ENCODE results near the gene PPP1R37.

GRCh38 chr19:45186509-45187334, 93.7 kb downstream of the PPP1R37 start:
- TF ChIP-seq CTCF (IDR thresholded peaks at IDR 0.05; ENCODE audit: low read depth, low read length, poor library complexity, severe bottlenecking) (no peak), EZH2phosphoT487 (IDR thresholded peaks at IDR 0.05; ENCODE audit: borderline replicate concordance, low read length) (no peak)
